Muscle of leg (tissue), 11 donors: ENCODE data around the gene SAMD11. TPM values are rescaled to one million over a fixed set of nuclear protein-coding genes. Genes with fewer than 3 reads are reported as not detected.

Experiments
- DNase-seq: peaks from one replicate; pipeline ENCODE4 v3.0.0; 2013
- H3K27ac ChIP-seq: one replicate; pipeline ENCODE4 v1.5.1; 2013; ENCODE audit warnings: mild to moderate bottlenecking, low read length, control low read depth
- H3K27me3 ChIP-seq: one replicate; pipeline ENCODE4 v1.6.1; 2013; ENCODE audit warnings: low read length; ENCODE audit not compliant: control insufficient read depth, insufficient read depth
- H3K36me3 ChIP-seq: one replicate; pipeline ENCODE4 v1.6.1; 2013; ENCODE audit warnings: low read length; ENCODE audit not compliant: control insufficient read depth, insufficient read depth
- H3K4me1 ChIP-seq: one replicate; pipeline ENCODE4 v1.6.1; 2013; ENCODE audit warnings: low read length; ENCODE audit not compliant: control insufficient read depth, insufficient read depth
- H3K4me3 ChIP-seq: one replicate; pipeline ENCODE4 v1.5.1; 2013; ENCODE audit warnings: low read length, control low read depth
- H3K9me3 ChIP-seq: replicated peaks from 2 replicates; pipeline ENCODE4 v1.6.1; 2013; ENCODE audit warnings: low read depth, low read length; ENCODE audit not compliant: control insufficient read depth
- WGBS: methylation state at CpG from one replicate; pipeline ENCODE4 v1.1.5; 2013; ENCODE audit warnings: missing lambda C conversion rate; ENCODE audit not compliant: insufficient coverage; 5-methylcytosine and 5-hydroxymethylcytosine counted together
- polyA plus RNA-seq, 8 donors: library from polyadenylated mRNA; unstranded; fragments of 120-200 nt; gene quantifications; one replicate each; pipeline versions ENCODE4 v1.2.1 to v1.2.3, GENCODE V29; 2013; ENCODE audit warnings: inconsistent platforms in 1 of 8, low replicate concordance in 1 of 8; ENCODE audit not compliant: insufficient read length in 8 of 8, insufficient read depth in 1 of 8
- total RNA-seq: library from RNA; stranded (reverse); fragments of 120-200 nt; gene quantifications from one replicate; pipeline ENCODE4 v1.2.4, GENCODE V29; 2013

The SAMD11 gene
- total and polyA plus RNA-seq, 9 donors = 2.4 to 9.2 (median 6.3) TPM

- 89% methylated on average over 46 of the region's 47 CpGs for WGBS
- Histone ChIP-seq H3K4me3 (no peak overlapping the region), H3K9me3 (no peaks in the 10 kb centered on the region), H3K27me3 (peaks cover 34% of the 10 kb centered on the region), H3K27ac (no peak overlapping the region), H3K36me3 (peaks cover 5% of the 10 kb centered on the region), H3K4me1 (peaks cover 21% of the 10 kb centered on the region)
- no peak for DNase-seq
Measured at GRCh38 chr1:963746-964525, 40.2 kb downstream of the SAMD11 start.

GRCh38 chr1:964691-965525, 41.2 kb downstream of the SAMD11 start:
- Histone ChIP-seq H3K4me3 (no peak overlapping the region), H3K27ac (no peak overlapping the region), H3K4me1 (peaks cover 20% of the 10 kb centered on the region), H3K9me3 (no peaks in the 10 kb centered on the region), H3K27me3 (peaks cover 38% of the 10 kb centered on the region), H3K36me3 (peaks cover 5% of the 10 kb centered on the region)
- no peak for DNase-seq
- 83% methylated on average over 24 of the region's 51 CpGs for WGBS

- 71% methylated on average over 24 of the region's 26 CpGs for WGBS
- no peak overlapping the region for H3K4me3 ChIP-seq
- H3K27ac ChIP-seq = no peak overlapping the region
- H3K36me3 ChIP-seq = peaks cover 5% of the 10 kb centered on the region
- DNase-seq = no peak
- H3K9me3 ChIP-seq = no peaks in the 10 kb centered on the region
- peaks cover 16% of the 10 kb centered on the region for H3K4me1 ChIP-seq
- peaks cover 45% of the 10 kb centered on the region for H3K27me3 ChIP-seq
Measured at GRCh38 chr1:965526-966134, 41.9 kb downstream of the SAMD11 start.

GRCh38 chr1:966135-966703, 42.5 kb downstream of the SAMD11 start, which contains the start of gene PLEKHN1:
PLEKHN1 (plus strand) TSS chr1:966482; CDS start chr1:966532, 50 bp downstream.
- H3K9me3 ChIP-seq = no peaks in the 10 kb centered on the region
- 12% methylated on average over 30 of the region's 31 CpGs for WGBS
- H3K27ac ChIP-seq = no peak within 1 kb of the TSS
- H3K4me3 ChIP-seq = peak within 1 kb of the TSS; percentile 35
- peaks cover 51% of the 10 kb centered on the region for H3K27me3 ChIP-seq
- H3K4me1 ChIP-seq = peaks cover 16% of the 10 kb centered on the region
- no peak for DNase-seq
- H3K36me3 ChIP-seq = peaks cover 5% of the 10 kb centered on the region

- Histone ChIP-seq H3K4me3 (peak overlapping the region; percentile 35), H3K36me3 (peaks cover 5% of the 10 kb centered on the region), H3K27me3 (peaks cover 57% of the 10 kb centered on the region), H3K9me3 (no peaks in the 10 kb centered on the region), H3K27ac (no peak overlapping the region), H3K4me1 (peaks cover 16% of the 10 kb centered on the region)
- WGBS = 1% methylated on average over 60 of the region's 60 CpGs
- no peak for DNase-seq
Measured at GRCh38 chr1:966704-967300, 43.1 kb downstream of the SAMD11 start.

GRCh38 chr1:967466-968343, 44.0 kb downstream of the SAMD11 start:
- 71% methylated on average over 19 of the region's 23 CpGs for WGBS
- Histone ChIP-seq H3K4me1 (peaks cover 16% of the 10 kb centered on the region), H3K9me3 (no peaks in the 10 kb centered on the region), H3K27me3 (peaks cover 66% of the 10 kb centered on the region), H3K27ac (no peak overlapping the region), H3K4me3 (no peak overlapping the region), H3K36me3 (no peaks in the 10 kb centered on the region)
- DNase-seq = no peak

- no peaks in the 10 kb centered on the region for H3K9me3 ChIP-seq
- no peak for DNase-seq
- no peak overlapping the region for H3K4me3 ChIP-seq
- WGBS = 81% methylated on average over 15 of the region's 15 CpGs
- peaks cover 82% of the 10 kb centered on the region for H3K27me3 ChIP-seq
- H3K36me3 ChIP-seq = no peaks in the 10 kb centered on the region
- no peak overlapping the region for H3K27ac ChIP-seq
- H3K4me1 ChIP-seq = peaks cover 16% of the 10 kb centered on the region
Measured at GRCh38 chr1:969260-969855, 45.6 kb downstream of the SAMD11 start.

- 8% methylated on average over 32 of the region's 33 CpGs for WGBS
- no peak overlapping the region for H3K27ac ChIP-seq
- H3K27me3 ChIP-seq = peaks cover 90% of the 10 kb centered on the region
- H3K9me3 ChIP-seq = no peaks in the 10 kb centered on the region
- H3K4me3 ChIP-seq = no peak overlapping the region
- peaks cover 16% of the 10 kb centered on the region for H3K4me1 ChIP-seq
- DNase-seq = no peak
- no peaks in the 10 kb centered on the region for H3K36me3 ChIP-seq
Measured at GRCh38 chr1:970242-970972, 46.7 kb downstream of the SAMD11 start.
